GM18519 (cell line): Measurements from ENCODE around the gene BAHCC1.
"Not testable (repeated sequence)": the region's sequence is repeated elsewhere in the genome, so short reads cannot be mapped to it uniquely, and the experiment has no call there.

Experiments used
- ATAC-seq: cut with Tn5 transposase; IDR thresholded peaks from one replicate; pipeline ENCODE4 v1.9.1; 2021; ENCODE audit warnings: mild to moderate bottlenecking, moderate library complexity; ENCODE audit not compliant: unreplicated experiment, low FRiP score

Gene BAHCC1

GRCh38 chr17:81424151-81425017 is 29.1 kb downstream of the BAHCC1 start:
- ATAC-seq, result no peak

- not testable (repeated sequence) for ATAC-seq
Observed at GRCh38 chr17:81425041-81425440, 29.8 kb downstream of the BAHCC1 start.

- not testable (repeated sequence) for ATAC-seq
Observed at GRCh38 chr17:81425716-81426392, 30.6 kb downstream of the BAHCC1 start.

- ATAC-seq, result no peak
Observed at GRCh38 chr17:81426393-81427172, 31.3 kb downstream of the BAHCC1 start.

GRCh38 chr17:81427173-81428120 is 32.2 kb downstream of the BAHCC1 start:
- ATAC-seq, result no peak

GRCh38 chr17:81428121-81428515 is 32.9 kb downstream of the BAHCC1 start:
- no peak for ATAC-seq

- ATAC-seq, result no peak
Observed at GRCh38 chr17:81428516-81428915, 33.3 kb downstream of the BAHCC1 start.

- no peak for ATAC-seq
Observed at GRCh38 chr17:81428948-81429774, 33.9 kb downstream of the BAHCC1 start.

- ATAC-seq, result no peak
Observed at GRCh38 chr17:81429821-81430551, 34.7 kb downstream of the BAHCC1 start.

GRCh38 chr17:81431545-81432482 is 36.6 kb downstream of the BAHCC1 start:
- no peak for ATAC-seq

GRCh38 chr17:81432941-81433340 is 37.7 kb downstream of the BAHCC1 start:
- ATAC-seq, result no peak

GRCh38 chr17:81433656-81434055 is 38.4 kb downstream of the BAHCC1 start:
- no peak for ATAC-seq

- ATAC-seq, result no peak
Observed at GRCh38 chr17:81434072-81434471, 38.8 kb downstream of the BAHCC1 start.

- ATAC-seq, result no peak
Observed at GRCh38 chr17:81434681-81435417, 39.6 kb downstream of the BAHCC1 start.

- ATAC-seq, result no peak
Observed at GRCh38 chr17:81435652-81436293, 40.5 kb downstream of the BAHCC1 start.

GRCh38 chr17:81436294-81436849 is 41.1 kb downstream of the BAHCC1 start:
- no peak for ATAC-seq
